KOPT-K1 (cell line): Measurements from ENCODE around the gene HUS1.
"Not testable (repeated sequence)": the region's sequence is repeated elsewhere in the genome, so short reads cannot be mapped to it uniquely, and the experiment has no call there.

Source experiments
- H3K27ac ChIP-seq: fragments of 200-600 bp; sonication (generic); 2 replicates; pipeline ENCODE4 v1.5.1; 2016; ENCODE audit warnings: antibody characterized with exemption, mild to moderate bottlenecking, low read depth, low read length; ENCODE audit not compliant: poor library complexity, severe bottlenecking
- H3K36me3 ChIP-seq: fragments of 200-600 bp; sonication (generic); 2 replicates; pipeline ENCODE4 v1.5.1; 2017; ENCODE audit warnings: antibody characterized with exemption, mild to moderate bottlenecking, low read length, moderate library complexity; ENCODE audit not compliant: insufficient read depth
- H3K9me3 ChIP-seq: fragments of 200-600 bp; sonication (generic); 2 replicates; pipeline ENCODE4 v1.5.1; 2017; ENCODE audit warnings: antibody characterized with exemption, low read length, mild to moderate bottlenecking; ENCODE audit not compliant: insufficient read depth, poor library complexity, severe bottlenecking

The HUS1 gene

DNA sequence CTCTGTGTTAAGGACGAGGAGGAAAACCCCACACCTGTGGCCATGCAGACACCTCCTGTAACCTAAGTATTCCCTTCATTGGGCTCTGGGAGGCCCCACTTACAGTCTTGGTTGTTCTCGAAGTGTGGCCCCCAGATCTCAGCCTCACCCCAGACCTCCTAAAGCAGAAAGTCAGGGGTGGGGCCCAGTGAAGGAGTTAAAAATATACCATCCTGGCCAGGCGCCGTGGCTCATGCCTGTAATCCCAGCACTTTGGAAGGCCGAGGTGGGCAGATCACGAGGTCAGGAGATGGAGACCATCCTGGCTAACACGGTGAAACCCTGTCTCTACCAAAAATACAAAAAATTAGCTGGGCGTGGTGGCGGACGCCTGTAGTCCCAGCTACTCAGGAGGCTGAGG lies 36.8 kb downstream of the HUS1 start:
- not testable (repeated sequence) for H3K27ac ChIP-seq, H3K9me3 ChIP-seq, H3K36me3 ChIP-seq

DNA sequence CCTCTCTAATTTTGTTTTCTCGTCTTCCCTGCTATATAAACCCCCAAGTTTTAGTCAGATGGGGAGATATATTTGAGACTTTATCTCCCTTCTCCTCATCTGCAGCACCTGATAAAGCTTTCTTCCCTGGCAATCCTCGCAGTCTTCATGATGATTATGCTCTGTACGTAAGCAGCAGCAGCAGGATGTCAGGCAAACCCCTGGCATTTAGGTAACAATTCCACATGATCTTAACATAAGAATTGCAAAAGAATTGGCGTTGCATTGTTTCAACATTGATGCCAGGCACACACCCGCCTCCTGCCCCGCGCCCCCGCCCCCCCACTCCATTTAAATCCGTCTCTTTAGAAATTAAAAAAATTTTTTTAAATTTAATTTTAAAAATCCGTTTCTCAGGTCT lies 37.3 kb downstream of the HUS1 start:
- no peaks in the 10 kb centered on the region for H3K9me3 ChIP-seq
- H3K36me3 ChIP-seq = no peaks in the 10 kb centered on the region
- H3K27ac ChIP-seq = no peak overlapping the region

DNA sequence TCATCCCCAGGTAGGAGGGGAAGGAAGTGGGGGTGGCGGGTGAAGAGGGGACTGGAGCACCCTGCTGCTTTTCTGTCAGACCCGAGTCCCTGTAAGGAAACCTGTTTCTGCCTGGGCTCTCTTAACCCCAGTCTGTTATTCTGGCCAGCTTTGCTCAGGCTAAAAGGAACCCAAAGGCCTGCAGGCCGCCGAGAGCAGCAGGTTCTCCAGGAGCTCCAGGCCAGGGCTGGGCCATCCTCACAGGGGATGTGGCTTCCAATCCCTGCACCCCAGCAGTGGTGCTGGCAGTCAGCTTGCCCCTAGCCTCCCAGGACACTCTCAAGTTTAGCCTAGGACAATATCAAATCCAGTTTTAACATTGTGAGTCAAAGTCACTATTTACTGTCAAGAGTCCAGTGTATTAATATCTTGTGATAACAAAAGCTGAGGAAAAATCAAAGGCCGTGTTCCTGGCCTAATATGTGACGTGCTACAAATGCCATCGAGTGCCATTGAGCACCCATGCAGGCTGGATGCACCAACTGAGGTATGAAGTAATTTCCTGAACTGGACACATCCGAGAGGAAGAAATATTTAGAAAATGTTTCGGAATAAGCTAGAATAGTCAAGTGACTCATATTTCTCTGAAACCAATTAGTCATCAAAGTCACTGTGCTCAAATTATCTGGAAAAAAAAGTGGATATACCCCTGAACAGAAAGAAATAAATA lies 38.1 kb downstream of the HUS1 start:
- no peak overlapping the region for H3K27ac ChIP-seq
- H3K9me3 ChIP-seq = no peaks in the 10 kb centered on the region
- no peaks in the 10 kb centered on the region for H3K36me3 ChIP-seq

DNA sequence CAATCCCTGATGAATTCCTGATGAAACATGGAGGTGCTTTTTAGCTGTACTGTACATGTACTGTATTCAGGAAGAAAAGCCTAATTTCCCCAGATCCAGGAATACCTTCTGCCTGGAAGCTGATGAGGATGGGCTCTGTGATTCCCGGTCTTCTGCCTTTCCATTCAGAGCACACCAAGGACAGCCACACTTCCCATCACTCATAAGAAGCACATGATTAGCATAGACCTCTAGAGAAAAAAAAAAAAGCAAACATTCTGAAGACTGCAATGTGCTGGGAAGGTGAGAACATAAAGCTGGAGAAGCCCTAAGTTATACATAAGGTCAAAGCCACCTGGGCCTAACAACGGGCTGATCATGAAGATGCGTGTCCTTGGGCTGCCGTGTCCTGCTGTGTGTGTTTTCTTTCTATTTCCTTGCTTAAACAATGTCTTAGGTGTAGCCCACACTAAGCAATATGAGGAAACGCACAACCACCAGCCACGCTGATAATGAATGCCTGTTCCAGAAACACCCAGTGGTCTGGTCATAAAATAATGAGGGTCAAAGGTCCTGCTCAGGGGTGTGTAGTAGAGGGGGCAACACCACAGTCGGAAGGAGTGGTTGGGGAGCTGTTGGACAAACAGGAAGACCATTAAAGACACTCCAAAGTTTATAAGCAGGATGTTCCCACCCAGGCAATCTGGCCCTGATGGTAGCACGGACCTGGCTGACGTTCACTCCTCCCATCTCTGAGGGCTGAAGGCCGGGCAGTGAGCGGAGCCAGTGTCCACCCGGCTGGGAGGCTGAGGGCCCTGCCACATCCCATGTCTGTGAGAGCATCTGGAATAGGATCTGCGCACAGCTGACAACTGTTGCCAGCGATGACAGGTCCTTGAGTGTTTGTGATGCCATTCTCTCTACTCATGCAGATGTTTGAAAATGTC lies 39.1 kb downstream of the HUS1 start:
- H3K27ac ChIP-seq = no peak overlapping the region
- no peaks in the 10 kb centered on the region for H3K36me3 ChIP-seq
- H3K9me3 ChIP-seq = no peaks in the 10 kb centered on the region

DNA sequence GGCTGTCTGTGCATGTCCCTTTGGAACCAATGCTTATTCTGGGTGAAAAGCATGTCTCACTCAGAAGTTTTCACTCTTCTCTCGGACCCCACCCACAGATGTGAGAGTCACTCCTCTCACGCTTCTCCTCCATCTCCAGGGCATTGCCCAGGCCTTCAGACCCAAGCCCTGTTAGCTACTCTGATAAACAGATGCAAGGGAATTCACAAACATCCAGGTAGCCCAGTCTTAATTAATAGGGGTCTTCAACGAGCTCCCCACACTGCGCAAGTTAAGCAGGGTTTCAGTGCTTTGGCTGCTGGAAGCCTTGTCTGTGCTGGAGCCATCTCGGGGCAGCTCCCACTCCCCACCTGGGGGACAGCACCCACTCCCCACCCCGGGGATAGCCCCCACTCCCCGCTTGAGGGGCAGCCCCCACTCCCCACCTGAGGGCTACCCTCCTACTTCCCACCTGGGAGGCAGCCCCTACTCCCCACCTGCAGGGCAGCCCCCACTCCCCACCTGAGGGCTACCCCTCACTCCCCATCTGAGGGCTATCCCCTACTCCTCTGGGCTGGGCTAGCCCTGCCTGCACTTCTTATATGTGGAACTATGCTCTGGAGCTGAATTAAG lies 39.9 kb downstream of the HUS1 start:
- Histone ChIP-seq H3K36me3 (no peaks in the 10 kb centered on the region), H3K27ac (no peak overlapping the region), H3K9me3 (no peaks in the 10 kb centered on the region)

DNA sequence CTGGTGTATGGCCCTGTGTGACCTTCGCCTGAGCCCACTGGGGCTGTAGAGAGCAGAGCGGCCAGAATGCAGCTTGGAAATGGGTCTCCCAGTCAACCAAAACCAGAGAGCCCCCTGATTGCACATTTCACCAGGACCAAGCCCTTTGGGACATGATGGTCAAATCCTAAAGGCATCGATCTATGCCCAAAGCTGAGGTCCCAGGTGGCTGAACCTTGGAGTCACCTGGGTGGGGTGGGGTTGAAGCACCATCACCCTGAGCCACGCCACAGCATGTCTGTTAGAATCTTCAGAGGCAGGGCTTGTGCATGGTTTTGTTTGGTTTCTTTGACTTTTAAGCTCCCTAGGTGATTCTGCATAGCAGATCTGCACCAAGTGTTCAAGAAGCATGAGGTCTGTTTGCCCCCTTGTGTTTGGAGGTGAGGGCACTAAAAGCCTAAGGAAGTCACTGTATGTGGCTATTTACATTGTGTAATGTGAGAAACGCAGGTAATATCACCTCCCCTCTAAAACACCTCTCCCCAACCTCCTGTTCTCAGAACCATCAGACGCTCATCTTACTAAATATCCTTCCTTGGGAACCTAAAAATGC lies 40.7 kb downstream of the HUS1 start:
- Histone ChIP-seq H3K27ac (no peak overlapping the region), H3K36me3 (no peaks in the 10 kb centered on the region), H3K9me3 (no peaks in the 10 kb centered on the region)

DNA sequence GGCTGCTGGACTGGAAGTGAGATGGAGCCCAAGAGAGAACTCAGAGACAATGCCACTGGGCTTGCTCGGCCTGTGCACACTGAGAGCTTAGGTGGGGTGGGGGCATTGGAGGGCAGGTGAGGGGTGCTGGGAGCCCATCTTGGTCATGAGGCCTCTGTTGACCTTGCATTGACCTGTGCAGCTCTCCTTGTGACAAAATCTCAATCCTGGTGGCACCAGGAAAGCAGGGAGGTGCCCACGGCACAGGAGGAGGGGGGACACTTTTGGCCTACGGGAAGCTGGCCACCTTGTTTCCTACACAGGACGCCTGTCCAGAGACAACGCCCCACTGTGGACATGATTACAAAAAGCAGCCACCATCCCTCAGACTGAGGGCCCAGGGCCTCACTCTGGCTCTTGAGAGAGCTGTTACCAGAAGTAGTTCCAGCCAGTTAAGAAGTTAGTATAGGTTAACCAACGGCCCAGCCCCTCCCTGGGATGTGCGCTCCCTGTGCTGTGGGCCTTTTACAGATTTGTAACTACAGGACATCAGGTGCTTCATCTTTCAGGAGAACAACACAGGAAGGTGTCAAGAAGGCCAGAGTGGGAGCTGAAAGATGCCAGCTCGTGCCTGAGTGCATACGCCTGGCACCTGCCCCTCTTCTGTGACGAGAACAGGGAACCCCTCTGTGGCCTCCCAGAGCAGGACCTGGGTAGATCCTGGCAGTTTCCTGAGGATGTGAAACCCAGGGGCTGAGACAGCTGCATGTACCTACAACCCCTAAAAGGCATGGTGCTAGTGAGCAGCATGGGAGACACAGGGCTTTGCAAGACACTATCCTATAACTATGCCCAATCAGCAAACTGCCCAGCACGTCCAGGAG lies 41.5 kb downstream of the HUS1 start:
- Histone ChIP-seq H3K36me3 (no peaks in the 10 kb centered on the region), H3K27ac (no peak overlapping the region), H3K9me3 (no peaks in the 10 kb centered on the region)

DNA sequence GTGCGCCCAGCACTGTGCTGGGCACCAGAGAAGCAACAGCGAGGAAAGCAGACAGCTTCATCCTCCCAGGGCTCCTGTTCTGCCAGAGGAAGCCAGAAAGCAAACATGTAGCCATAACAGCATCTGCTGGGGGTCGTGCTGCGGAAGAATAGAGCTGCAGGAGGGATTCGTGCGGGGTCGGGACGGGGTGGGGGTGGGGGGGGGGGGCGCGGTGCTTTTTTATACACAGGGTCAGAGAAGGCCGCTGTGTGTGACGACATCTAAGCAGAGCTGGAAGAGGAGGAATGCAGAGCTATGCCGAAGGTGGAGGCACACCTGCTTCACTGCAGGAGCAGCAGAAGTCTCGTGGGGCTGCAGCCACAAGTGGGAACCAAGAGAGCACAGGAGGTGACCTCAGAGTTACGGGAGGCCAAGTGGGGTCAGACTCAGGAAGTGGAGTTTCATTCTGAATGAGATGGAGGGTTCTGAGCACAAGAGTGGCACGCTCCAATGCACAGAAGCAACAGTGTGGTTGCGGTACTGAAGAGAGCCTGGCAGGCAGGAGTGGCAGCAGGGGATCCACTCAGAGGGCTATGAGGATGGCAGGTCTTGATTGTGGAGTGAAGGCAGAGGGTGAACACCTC lies 42.2 kb downstream of the HUS1 start:
- H3K9me3 ChIP-seq = no peaks in the 10 kb centered on the region
- H3K36me3 ChIP-seq = no peaks in the 10 kb centered on the region
- no peak overlapping the region for H3K27ac ChIP-seq

DNA sequence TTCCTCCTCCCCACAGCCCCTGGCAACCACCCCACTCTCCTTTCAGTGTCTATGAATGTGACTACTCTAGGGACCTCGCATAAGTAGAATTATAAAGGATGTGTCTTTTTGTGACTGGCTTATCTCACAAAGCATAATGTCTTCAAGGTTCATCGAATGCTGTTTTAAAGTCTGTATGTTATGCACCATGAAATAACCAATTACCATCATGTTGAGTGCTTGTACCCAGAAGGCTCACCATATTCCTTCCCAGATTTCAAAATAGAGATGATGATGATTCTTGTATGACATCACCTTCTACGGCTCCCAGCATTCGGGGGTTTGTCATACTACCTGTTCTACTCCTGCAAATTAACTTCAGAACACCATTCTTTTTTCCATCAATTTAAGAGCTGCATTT lies 43.1 kb downstream of the HUS1 start:
- Histone ChIP-seq H3K9me3 (no peaks in the 10 kb centered on the region), H3K36me3 (no peaks in the 10 kb centered on the region), H3K27ac (no peak overlapping the region)

DNA sequence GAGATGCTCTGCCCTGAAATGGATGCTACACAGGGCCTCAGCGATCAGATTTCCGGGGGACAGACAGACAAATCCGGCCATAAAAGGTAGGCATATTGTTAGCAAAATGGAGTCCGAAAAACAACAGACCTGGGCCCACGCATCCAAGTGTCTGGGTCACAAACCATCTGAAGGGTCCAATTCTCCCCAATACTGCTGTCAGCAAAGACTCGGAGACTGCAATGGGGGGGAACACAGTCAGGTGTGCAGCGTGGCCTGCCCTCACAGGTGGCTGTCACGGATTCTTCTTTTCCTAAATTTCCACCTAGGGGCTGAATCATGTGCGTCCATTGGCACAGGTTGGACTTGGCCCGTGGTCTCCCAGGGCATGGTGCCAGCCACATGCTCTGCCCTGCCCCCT lies 44.1 kb downstream of the HUS1 start:
- H3K27ac ChIP-seq = no peak overlapping the region
- no peaks in the 10 kb centered on the region for H3K9me3 ChIP-seq
- no peaks in the 10 kb centered on the region for H3K36me3 ChIP-seq

DNA sequence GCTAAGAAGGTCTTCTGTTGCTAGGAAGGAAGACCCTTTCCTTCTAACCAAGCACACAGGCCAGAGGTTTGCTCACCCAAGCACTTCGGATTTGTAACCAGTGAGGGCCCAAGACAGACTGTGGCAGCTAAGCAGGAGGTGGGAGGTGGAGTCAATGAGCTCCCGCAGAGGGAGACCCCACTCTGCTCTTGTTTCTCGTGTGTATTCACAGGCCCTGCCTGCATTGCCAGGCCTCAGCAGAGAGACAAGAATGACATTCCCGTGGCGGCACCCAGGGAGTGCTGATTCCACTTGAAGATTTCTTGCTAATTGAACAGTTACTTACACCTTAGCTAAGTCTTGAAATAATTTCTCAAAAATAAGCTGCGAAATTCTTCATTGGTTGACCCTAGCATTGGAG lies 44.6 kb downstream of the HUS1 start:
- no peaks in the 10 kb centered on the region for H3K9me3 ChIP-seq
- no peaks in the 10 kb centered on the region for H3K36me3 ChIP-seq
- H3K27ac ChIP-seq = no peak overlapping the region

DNA sequence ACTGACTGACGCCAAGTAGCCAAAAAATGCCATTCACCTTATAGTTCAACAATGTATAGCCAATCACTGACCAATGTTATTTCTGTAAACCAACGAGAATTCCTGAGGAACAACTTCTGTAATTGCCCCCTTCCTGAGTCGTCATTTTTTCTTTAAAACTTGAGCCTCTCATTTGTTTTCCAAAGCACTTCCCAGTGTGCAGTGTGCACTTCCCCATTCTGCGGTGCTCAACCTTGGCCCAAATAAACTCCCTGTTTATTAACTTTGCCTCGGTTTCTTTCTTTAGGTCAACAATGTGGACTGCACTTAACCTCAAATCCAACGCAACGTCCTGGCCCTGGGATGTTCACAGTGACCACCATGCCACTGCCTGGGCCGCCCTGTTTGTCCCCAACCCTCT lies 46.2 kb downstream of the HUS1 start:
- no peak overlapping the region for H3K27ac ChIP-seq
- no peaks in the 10 kb centered on the region for H3K9me3 ChIP-seq

DNA sequence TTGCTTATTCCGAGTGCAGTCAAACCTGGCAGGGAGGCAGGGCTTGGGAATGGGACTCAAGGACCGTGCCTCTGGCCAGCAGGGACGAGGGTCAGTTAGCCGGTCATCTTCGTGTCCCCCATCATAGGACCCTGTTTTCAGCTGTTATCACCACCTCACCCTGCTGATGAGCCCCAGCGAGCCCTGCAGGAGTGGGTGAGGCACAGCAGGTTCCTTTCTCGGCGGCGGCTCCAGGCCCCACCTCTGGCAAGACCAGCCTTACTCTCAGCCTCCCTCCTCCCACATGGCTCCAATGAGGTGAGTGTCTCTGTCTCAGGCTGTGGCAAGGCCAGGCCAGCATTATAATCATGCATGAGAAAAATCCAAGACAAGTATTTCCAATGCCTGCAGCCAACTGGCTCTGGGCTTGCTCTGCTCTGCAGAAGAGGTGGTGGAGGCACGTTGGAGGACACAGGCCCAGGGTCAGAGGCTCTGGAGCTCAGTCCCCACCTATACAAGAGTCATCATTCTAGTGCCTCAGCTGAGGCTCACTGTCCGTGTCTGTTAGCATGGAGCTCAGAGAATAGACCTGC lies 46.9 kb downstream of the HUS1 start:
- no peak overlapping the region for H3K27ac ChIP-seq
- no peaks in the 10 kb centered on the region for H3K9me3 ChIP-seq
- H3K36me3 ChIP-seq = no peaks in the 10 kb centered on the region

More for the DNA sequence above, 46.2 kb downstream of the HUS1 start:
- H3K36me3 ChIP-seq = no peaks in the 10 kb centered on the region

DNA sequence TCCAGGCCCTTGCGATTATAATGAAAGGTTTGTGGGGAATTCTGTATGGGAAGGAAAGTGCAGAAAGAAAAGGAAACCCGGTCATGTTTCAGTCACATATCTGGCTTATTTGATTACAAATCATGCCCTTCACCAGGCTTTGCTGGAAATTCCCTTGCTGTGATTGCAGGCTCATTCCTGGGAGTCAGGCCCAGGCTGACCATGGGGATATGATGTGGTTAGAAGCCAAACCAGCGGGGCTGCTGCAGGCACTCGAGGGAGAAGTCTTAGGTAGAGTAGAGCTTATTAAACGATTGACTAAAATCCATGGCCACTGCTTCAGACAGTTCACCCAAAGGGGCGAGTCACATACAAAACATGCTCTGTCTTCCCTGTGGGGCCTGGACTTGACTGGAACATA lies 47.4 kb downstream of the HUS1 start:
- no peaks in the 10 kb centered on the region for H3K9me3 ChIP-seq

More for the DNA sequence above, 47.4 kb downstream of the HUS1 start:
- H3K36me3 ChIP-seq = no peaks in the 10 kb centered on the region
- no peak overlapping the region for H3K27ac ChIP-seq
